A673 (cell line): Measurements from ENCODE around the gene ADGRL3. TPM values are rescaled to one million over a fixed set of nuclear protein-coding genes. Genes with fewer than 3 reads are reported as not detected.

ENCODE experiments used
- BruUV-seq: library from RNA; stranded (reverse); fragments of 400-500 nt; replicated peaks from 2 replicates; lab custom pipeline; 2021; lab: Mats Ljungman, UMichigan
- CTCF ChIA-PET: fragments of 300-600 bp; sonication (Branson Sonifier 250); formaldehyde crosslinking; loops from one replicate; lab custom pipeline; 2022; ENCODE audit warnings: antibody characterized with exemption; lab: Charles Lee
- POLR2A ChIA-PET: fragments of 300-600 bp; sonication (Branson Sonifier 250); formaldehyde crosslinking; loops from one replicate; lab custom pipeline; 2022; ENCODE audit warnings: antibody characterized with exemption; ENCODE audit not compliant: low non-redundant PET; lab: Charles Lee
- DNase-seq: peaks from one replicate; pipeline ENCODE4 v3.0.0-alpha.2; 2015; ENCODE audit warnings: low spot score
- H3K27ac ChIP-seq: fragments of 200-600 bp; sonication (generic); 2 replicates; pipeline ENCODE4 v1.5.1; 2016; ENCODE audit warnings: mixed run types, low read depth, mild to moderate bottlenecking, mixed read lengths, antibody characterized with exemption, low read length; ENCODE audit not compliant: poor library complexity, severe bottlenecking
- H3K27me3 ChIP-seq: fragments of 200-600 bp; sonication (generic); replicated peaks from 2 replicates; pipeline ENCODE4 v1.6.1; 2017; ENCODE audit warnings: mixed run types, low read depth, mild to moderate bottlenecking, mixed read lengths, antibody characterized with exemption, low read length; ENCODE audit not compliant: insufficient read depth, poor library complexity
- H3K36me3 ChIP-seq: fragments of 200-600 bp; sonication (generic); 2 replicates; pipeline ENCODE4 v1.6.1; 2016; ENCODE audit warnings: mixed run types, mild to moderate bottlenecking, mixed read lengths, antibody characterized with exemption, low read length; ENCODE audit not compliant: insufficient read depth, poor library complexity, severe bottlenecking
- H3K4me1 ChIP-seq: fragments of 200-600 bp; sonication (generic); 2 replicates; pipeline ENCODE4 v1.6.1; 2017; ENCODE audit warnings: mixed run types, mild to moderate bottlenecking, mixed read lengths, antibody characterized with exemption, low read length; ENCODE audit not compliant: insufficient read depth, poor library complexity, severe bottlenecking
- H3K4me3 ChIP-seq: fragments of 200-600 bp; sonication (generic); 2 replicates; pipeline ENCODE4 v1.5.1; 2016; ENCODE audit warnings: low read depth, mixed run types, mild to moderate bottlenecking, mixed read lengths, low read length; ENCODE audit not compliant: poor library complexity, severe bottlenecking
- H3K9me3 ChIP-seq: fragments of 200-600 bp; sonication (generic); 2 replicates; pipeline ENCODE4 v1.6.1; 2016; ENCODE audit warnings: mixed run types, low read depth, mild to moderate bottlenecking, mixed read lengths, antibody characterized with exemption, low read length; ENCODE audit not compliant: poor library complexity, severe bottlenecking
- EZH2 ChIP-seq: fragments of 200-600 bp; sonication (generic); IDR thresholded peaks from 2 replicates; pipeline ENCODE4 v1.6.1; 2017; ENCODE audit warnings: borderline replicate concordance, low read depth, mild to moderate bottlenecking, mixed read lengths, antibody characterized with exemption, low read length; ENCODE audit not compliant: poor library complexity, severe bottlenecking
- intact Hi-C: fragments of 100-400 bp; cut with micrococcal nuclease; formaldehyde crosslinking; loops from one replicate; pipeline ENCODE4 v1.10.0; 2022; ENCODE audit not compliant: unreplicated experiment
- total RNA-seq: library from RNA; stranded (reverse); gene quantifications from 2 replicates; pipeline ENCODE4 v1.2.3, GENCODE V29; 2021
- TF ChIP-seq, protein P1 (sequence below): fragments of 300-800, 200-600 bp; sonication (generic); conservative IDR thresholded peaks from 2 replicates; pipeline ENCODE4 v1.5.1; 2017; ENCODE audit warnings: low read depth, mild to moderate bottlenecking, antibody characterized with exemption, low read length, moderate library complexity, mixed read lengths

ADGRL3 gene
- total RNA-seq, 1 experiment from 2014 or later, result not detected

DNA sequence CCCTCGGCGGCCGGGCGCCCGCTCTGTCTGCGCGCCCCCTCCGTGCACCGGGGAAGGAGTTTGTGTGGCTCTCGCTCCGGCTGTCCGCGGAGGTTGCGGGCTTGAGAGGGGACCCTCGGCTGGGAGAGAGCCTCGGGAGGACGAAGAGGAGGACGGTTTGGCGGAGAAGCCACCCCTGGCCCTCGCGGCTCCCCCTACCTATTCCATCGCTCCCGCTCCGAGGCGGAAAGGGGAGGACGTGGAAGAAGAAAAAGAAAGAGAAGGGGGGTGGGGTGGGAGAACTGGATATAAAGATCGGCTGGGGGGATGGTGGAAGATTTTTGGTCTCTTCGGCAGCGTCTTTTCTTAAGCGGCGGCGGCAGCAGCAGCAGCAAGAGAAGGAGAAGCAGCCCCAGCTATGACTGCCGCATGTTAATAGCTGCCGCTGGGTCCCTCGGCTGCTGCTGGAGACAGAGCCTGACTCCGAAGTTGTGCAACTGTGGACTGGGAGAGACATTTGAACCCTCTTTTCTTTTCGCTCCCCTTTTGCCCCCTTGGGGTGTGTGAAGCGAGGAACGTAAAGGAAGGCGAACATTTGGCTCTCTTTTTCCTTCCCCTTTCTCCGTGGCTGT lies 895 bp downstream of the ADGRL3 start:
- no peak for TF ChIP-seq EZH2
- TF ChIP-seq, protein P1, sequence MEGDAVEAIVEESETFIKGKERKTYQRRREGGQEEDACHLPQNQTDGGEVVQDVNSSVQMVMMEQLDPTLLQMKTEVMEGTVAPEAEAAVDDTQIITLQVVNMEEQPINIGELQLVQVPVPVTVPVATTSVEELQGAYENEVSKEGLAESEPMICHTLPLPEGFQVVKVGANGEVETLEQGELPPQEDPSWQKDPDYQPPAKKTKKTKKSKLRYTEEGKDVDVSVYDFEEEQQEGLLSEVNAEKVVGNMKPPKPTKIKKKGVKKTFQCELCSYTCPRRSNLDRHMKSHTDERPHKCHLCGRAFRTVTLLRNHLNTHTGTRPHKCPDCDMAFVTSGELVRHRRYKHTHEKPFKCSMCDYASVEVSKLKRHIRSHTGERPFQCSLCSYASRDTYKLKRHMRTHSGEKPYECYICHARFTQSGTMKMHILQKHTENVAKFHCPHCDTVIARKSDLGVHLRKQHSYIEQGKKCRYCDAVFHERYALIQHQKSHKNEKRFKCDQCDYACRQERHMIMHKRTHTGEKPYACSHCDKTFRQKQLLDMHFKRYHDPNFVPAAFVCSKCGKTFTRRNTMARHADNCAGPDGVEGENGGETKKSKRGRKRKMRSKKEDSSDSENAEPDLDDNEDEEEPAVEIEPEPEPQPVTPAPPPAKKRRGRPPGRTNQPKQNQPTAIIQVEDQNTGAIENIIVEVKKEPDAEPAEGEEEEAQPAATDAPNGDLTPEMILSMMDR, result no peak
- BruUV-seq, result no TSS peak
- Histone ChIP-seq H3K27me3 (peaks cover 57% of the 10 kb centered on the region), H3K36me3 (no peaks in the 10 kb centered on the region), H3K9me3 (no peaks in the 10 kb centered on the region), H3K4me3 (peak overlapping the region; percentile 31), H3K4me1 (no peaks in the 10 kb centered on the region), H3K27ac (no peak overlapping the region)
- ChIA-PET CTCF (no interaction called here), POLR2A (no interaction called here)
- intact Hi-C loops, result no loop called here
- no peak for DNase-seq

DNA sequence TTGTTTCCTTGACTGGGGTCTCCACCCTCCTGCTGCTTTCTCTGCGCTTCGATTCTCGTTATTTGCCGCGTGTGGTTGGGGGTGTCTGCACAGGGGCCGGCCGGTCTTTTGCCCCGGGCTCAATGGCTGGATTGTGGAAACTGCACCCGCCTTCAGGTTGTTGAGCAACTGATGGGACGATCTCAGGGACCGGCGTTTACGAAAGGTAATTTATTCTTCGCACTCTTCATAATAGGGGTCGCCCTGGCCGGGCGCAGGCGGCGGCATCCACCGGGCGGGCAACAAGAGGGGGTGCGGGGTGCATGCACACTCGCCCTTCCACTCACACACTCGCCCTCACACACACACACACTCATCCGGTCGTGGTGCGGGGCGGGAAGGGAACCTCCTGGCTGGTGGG lies 1.4 kb downstream of the ADGRL3 start:
- CTCF ChIA-PET, result no interaction called here

DNA sequence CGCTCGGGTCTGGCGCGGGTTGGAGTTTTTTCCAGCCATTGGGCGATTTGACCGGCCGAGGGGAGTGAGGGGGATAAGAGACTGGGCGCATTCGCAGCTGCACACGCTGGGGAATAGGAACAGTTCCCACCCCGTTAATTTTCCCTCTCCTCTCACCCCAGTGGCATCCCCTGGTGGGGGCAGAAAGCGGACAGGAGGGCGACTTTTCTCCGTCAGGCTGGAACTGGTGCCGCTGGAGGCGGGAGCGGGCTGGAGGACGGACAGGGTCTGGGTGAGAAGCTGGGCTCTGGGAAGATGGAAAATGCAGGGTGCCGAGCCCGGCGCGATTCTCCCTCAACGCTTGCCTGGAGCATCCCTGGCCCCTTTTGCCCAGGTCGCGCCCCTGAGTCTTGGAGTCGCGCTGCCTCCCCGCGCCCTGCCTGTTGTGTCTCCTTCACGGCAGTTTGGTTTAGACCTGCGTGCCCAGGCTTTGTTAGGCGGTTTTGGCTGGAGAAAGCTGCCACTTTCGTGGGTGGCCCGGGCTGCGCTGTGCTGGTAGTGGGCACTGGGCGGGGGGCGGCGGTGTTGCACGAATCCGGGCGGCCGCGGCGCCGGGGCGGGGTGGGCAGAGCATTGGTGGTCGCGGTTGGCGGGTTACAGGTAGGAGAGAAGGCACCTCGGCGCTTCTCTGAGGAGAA lies 2.0 kb downstream of the ADGRL3 start:
- no peaks in the 10 kb centered on the region for H3K4me1 ChIP-seq
- no peak overlapping the region for H3K4me3 ChIP-seq
- H3K27me3 ChIP-seq, result peaks cover 57% of the 10 kb centered on the region
- no peaks in the 10 kb centered on the region for H3K36me3 ChIP-seq
- ChIA-PET POLR2A (no interaction called here), CTCF (no interaction called here)
- no peaks in the 10 kb centered on the region for H3K9me3 ChIP-seq
- no peak for DNase-seq
- intact Hi-C loops, result no loop called here
- H3K27ac ChIP-seq, result no peak overlapping the region
- TF ChIP-seq, protein P1, result no peak
- no TSS peak for BruUV-seq

More for the DNA sequence above, 1.4 kb downstream of the ADGRL3 start:
- peak overlapping the region; percentile 31 for H3K4me3 ChIP-seq
- POLR2A ChIA-PET, result no interaction called here
- peaks cover 57% of the 10 kb centered on the region for H3K27me3 ChIP-seq
- H3K9me3 ChIP-seq, result no peaks in the 10 kb centered on the region
- H3K36me3 ChIP-seq, result no peaks in the 10 kb centered on the region
- no peaks in the 10 kb centered on the region for H3K4me1 ChIP-seq
- no peak overlapping the region for H3K27ac ChIP-seq
- no peak for DNase-seq
- no peak for TF ChIP-seq EZH2
- TF ChIP-seq, protein P1, result no peak
- BruUV-seq, result no TSS peak
- intact Hi-C loops, result no loop called here
